Nephron progenitor cell (in vitro differentiated cells): Measurements from ENCODE around the gene SNX30.

Source experiments
- DNase-seq: peaks from one replicate; pipeline ENCODE4 v3.0.0; 2021
- H3K27ac Mint-ChIP-seq: 2 replicates; pipeline ENCODE4 v1.8.0; 2021; ENCODE audit warnings: mild to moderate bottlenecking, moderate library complexity, mixed read lengths
- H3K27me3 Mint-ChIP-seq: 2 replicates; pipeline ENCODE4 v1.8.0; 2021; ENCODE audit warnings: mild to moderate bottlenecking, low read depth, mixed read lengths; ENCODE audit not compliant: poor library complexity
- H3K36me3 Mint-ChIP-seq: 2 replicates; pipeline ENCODE4 v1.8.0; 2021; ENCODE audit warnings: low read depth, mixed read lengths
- H3K4me1 Mint-ChIP-seq: 2 replicates; pipeline ENCODE4 v1.8.0; 2021; ENCODE audit warnings: mixed read lengths
- H3K4me3 Mint-ChIP-seq: 2 replicates; pipeline ENCODE4 v1.8.0; 2021; ENCODE audit warnings: mild to moderate bottlenecking, moderate library complexity, mixed read lengths
- H3K9me3 Mint-ChIP-seq: 2 replicates; pipeline ENCODE4 v1.8.0; 2021; ENCODE audit warnings: mild to moderate bottlenecking, moderate library complexity, mixed read lengths
- CTCF ChIP-seq: fragments of 200-600 bp; sonication (generic); IDR thresholded peaks from 2 replicates; pipeline ENCODE4 v1.5.0; 2021; ENCODE audit warnings: antibody characterized with exemption

SNX30 gene

GRCh38 chr9:112754578-112754977, 4.0 kb downstream of the SNX30 start:
- peaks cover 12% of the 10 kb centered on the region for H3K27me3 Mint-ChIP-seq
- TF ChIP-seq CTCF, result no peak

GRCh38 chr9:112755016-112755427, 4.5 kb downstream of the SNX30 start:
- H3K27ac Mint-ChIP-seq, result peak overlapping the region; percentile 79
- no peak overlapping the region for H3K4me3 Mint-ChIP-seq
- DNase-seq, result no peak
- peaks cover 10% of the 10 kb centered on the region for H3K27me3 Mint-ChIP-seq
- H3K9me3 Mint-ChIP-seq, result no peaks in the 10 kb centered on the region
- no peaks in the 10 kb centered on the region for H3K36me3 Mint-ChIP-seq
- H3K4me1 Mint-ChIP-seq, result peaks cover 42% of the 10 kb centered on the region
- no peak for TF ChIP-seq CTCF

More at GRCh38 chr9:112754578-112754977, 4.0 kb downstream of the SNX30 start:
- peaks cover 42% of the 10 kb centered on the region for H3K4me1 Mint-ChIP-seq
- peak overlapping the region; percentile 79 for H3K27ac Mint-ChIP-seq
- no peaks in the 10 kb centered on the region for H3K36me3 Mint-ChIP-seq
- DNase-seq, result no peak
- no peak overlapping the region for H3K4me3 Mint-ChIP-seq
- H3K9me3 Mint-ChIP-seq, result no peaks in the 10 kb centered on the region

GRCh38 chr9:112755675-112756074, 5.1 kb downstream of the SNX30 start:
- DNase-seq, result no peak
- no peaks in the 10 kb centered on the region for H3K36me3 Mint-ChIP-seq
- no peak overlapping the region for H3K4me3 Mint-ChIP-seq
- no peak overlapping the region for H3K27ac Mint-ChIP-seq
- peaks cover 44% of the 10 kb centered on the region for H3K4me1 Mint-ChIP-seq
- H3K9me3 Mint-ChIP-seq, result no peaks in the 10 kb centered on the region
- TF ChIP-seq CTCF, result no peak
- peaks cover 7% of the 10 kb centered on the region for H3K27me3 Mint-ChIP-seq

GRCh38 chr9:112757282-112757883, 6.8 kb downstream of the SNX30 start:
- no peak for DNase-seq
- Mint-ChIP-seq H3K27ac (no peak overlapping the region), H3K4me1 (peaks cover 50% of the 10 kb centered on the region), H3K36me3 (no peaks in the 10 kb centered on the region), H3K27me3 (peaks cover 7% of the 10 kb centered on the region), H3K9me3 (no peaks in the 10 kb centered on the region), H3K4me3 (no peak overlapping the region)
- no peak for TF ChIP-seq CTCF

- no peak overlapping the region for H3K27ac Mint-ChIP-seq
- H3K9me3 Mint-ChIP-seq, result no peaks in the 10 kb centered on the region
- DNase-seq, result no peak
- no peak overlapping the region for H3K4me3 Mint-ChIP-seq
- H3K36me3 Mint-ChIP-seq, result no peaks in the 10 kb centered on the region
- H3K27me3 Mint-ChIP-seq, result peaks cover 3% of the 10 kb centered on the region
- no peak for TF ChIP-seq CTCF
- H3K4me1 Mint-ChIP-seq, result peaks cover 50% of the 10 kb centered on the region
Observed at GRCh38 chr9:112757940-112758339, 7.4 kb downstream of the SNX30 start.

GRCh38 chr9:112760821-112761220, 10.3 kb downstream of the SNX30 start:
- TF ChIP-seq CTCF, result no peak
- peaks cover 52% of the 10 kb centered on the region for H3K4me1 Mint-ChIP-seq
- H3K9me3 Mint-ChIP-seq, result peaks cover 3% of the 10 kb centered on the region
- peak overlapping the region; percentile 6 for H3K4me3 Mint-ChIP-seq
- no peaks in the 10 kb centered on the region for H3K36me3 Mint-ChIP-seq
- H3K27me3 Mint-ChIP-seq, result peaks cover 3% of the 10 kb centered on the region
- no peak for DNase-seq
- H3K27ac Mint-ChIP-seq, result peak overlapping the region; percentile 52
